Liver (tissue), 9 donors: ENCODE measurements around the gene DIP2C. TPM values are rescaled to one million over a fixed set of nuclear protein-coding genes. Genes with fewer than 3 reads are reported as not detected.

Experiments
- DNase-seq: peaks from one replicate; pipeline ENCODE4 v3.0.0-alpha.2; 2017; ENCODE audit warnings: low spot score
- H3K27ac ChIP-seq, 2 donors: one replicate each; pipeline ENCODE4 v1.7.0; 2013; ENCODE audit warnings: inconsistent platforms in 2 of 2, low read length in 2 of 2, control low read depth in 1 of 2, low read depth in 1 of 2, mild to moderate bottlenecking in 1 of 2
- H3K27me3 ChIP-seq, 4 donors: one replicate each; pipeline versions ENCODE4 v1.6.1 to v1.7.0; 2013; ENCODE audit warnings: low read length in 3 of 4, inconsistent platforms in 1 of 4, mild to moderate bottlenecking in 1 of 4, moderate library complexity in 1 of 4; ENCODE audit not compliant: control insufficient read depth in 4 of 4, insufficient read depth in 4 of 4
- H3K36me3 ChIP-seq, 4 donors: one replicate each; pipeline versions ENCODE4 v1.6.1 to v1.7.0; 2013; ENCODE audit warnings: low read length in 3 of 4, mild to moderate bottlenecking in 3 of 4, low read depth in 1 of 4, moderate library complexity in 1 of 4; ENCODE audit not compliant: control insufficient read depth in 4 of 4, insufficient read depth in 3 of 4
- H3K4me1 ChIP-seq, 4 donors: one replicate each; pipeline versions ENCODE4 v1.6.1 to v1.7.0; 2013; ENCODE audit warnings: low read length in 3 of 4, mild to moderate bottlenecking in 3 of 4, moderate library complexity in 1 of 4; ENCODE audit not compliant: control insufficient read depth in 4 of 4, insufficient read depth in 4 of 4
- H3K4me3 ChIP-seq, 3 donors: one replicate each; pipeline versions ENCODE4 v1.6.1 to v1.7.0; 2013; ENCODE audit warnings: low read length in 3 of 3, control low read depth in 1 of 3, low read depth in 1 of 3, mild to moderate bottlenecking in 1 of 3
- H3K9ac ChIP-seq, 2 donors: one replicate each; pipeline ENCODE4 v1.7.0; 2013; ENCODE audit warnings: low read length in 2 of 2, mild to moderate bottlenecking in 2 of 2, moderate library complexity in 2 of 2, control low read depth in 1 of 2, low read depth in 1 of 2
- H3K9me3 ChIP-seq, 4 donors: one replicate each; pipeline versions ENCODE4 v1.6.1 to v1.7.0; 2013; ENCODE audit warnings: low read length in 3 of 4; ENCODE audit not compliant: control insufficient read depth in 4 of 4
- EGR1 ChIP-seq, 2 donors: IDR thresholded peaks; 2 replicates each; pipeline ENCODE4 v1.6.1; 2016 to 2018; ENCODE audit warnings: antibody characterized with exemption in 2 of 2, low read depth in 2 of 2
- FOXA1 ChIP-seq: IDR thresholded peaks from 2 replicates; pipeline ENCODE4 v1.6.1; 2016; ENCODE audit warnings: antibody characterized with exemption
- FOXA2 ChIP-seq: IDR thresholded peaks from 2 replicates; pipeline ENCODE4 v1.6.1; 2016; ENCODE audit warnings: antibody characterized with exemption
- GABPA ChIP-seq, 2 donors: IDR thresholded peaks in 1 of 2; conservative IDR thresholded peaks in 1 of 2; 2 replicates each; pipeline ENCODE4 v1.6.1; 2016; ENCODE audit warnings: antibody characterized with exemption in 2 of 2, mild to moderate bottlenecking in 1 of 2, moderate library complexity in 1 of 2
- HNF4A ChIP-seq, 2 donors: conservative IDR thresholded peaks; 2 replicates each; pipeline ENCODE4 v1.6.1; 2016; ENCODE audit warnings: antibody characterized with exemption in 2 of 2, mild to moderate bottlenecking in 2 of 2
- HNF4G ChIP-seq: IDR thresholded peaks from 2 replicates; pipeline ENCODE4 v1.6.1; 2016; ENCODE audit warnings: antibody characterized with exemption
- JUND ChIP-seq, 2 donors: IDR thresholded peaks; 2 replicates each; pipeline ENCODE4 v1.6.1; 2016; ENCODE audit warnings: antibody characterized with exemption in 2 of 2
- NR2F2 ChIP-seq: IDR thresholded peaks from 2 replicates; pipeline ENCODE4 v1.6.1; 2016; ENCODE audit warnings: antibody characterized with exemption
- RAD21 ChIP-seq, 2 donors: IDR thresholded peaks; 2 replicates each; pipeline ENCODE4 v1.6.1; 2016; ENCODE audit warnings: antibody characterized with exemption in 2 of 2, mild to moderate bottlenecking in 2 of 2
- RXRA ChIP-seq, 2 donors: IDR thresholded peaks; 2 replicates each; pipeline ENCODE4 v1.6.1; 2017 to 2018; ENCODE audit warnings: antibody characterized with exemption in 2 of 2, mild to moderate bottlenecking in 1 of 2
- SP1 ChIP-seq: IDR thresholded peaks from 2 replicates; pipeline ENCODE4 v1.6.1; 2018; ENCODE audit warnings: antibody characterized with exemption, mild to moderate bottlenecking
- TAF1 ChIP-seq: conservative IDR thresholded peaks from 2 replicates; pipeline ENCODE4 v1.6.1; 2016; ENCODE audit warnings: antibody characterized with exemption, mild to moderate bottlenecking
- YY1 ChIP-seq: IDR thresholded peaks from 2 replicates; pipeline ENCODE4 v1.6.1; 2016; ENCODE audit warnings: antibody characterized with exemption, mild to moderate bottlenecking
- WGBS: extraction: QIAGEN DNeasy Blood & Tissue Kit; methylation state at CpG from one replicate; pipeline ENCODE4 v1.1.7; 2013; 5-methylcytosine and 5-hydroxymethylcytosine counted together
- polyA plus RNA-seq, 2 donors: library from polyadenylated mRNA; stranded (reverse) in 1 of 2; unstranded in 1 of 2; fragments of 200-250 nt in 1 of 2; fragments of >200 nt in 1 of 2; fragmentation: Nextera tagmentation in 1 of 2; extraction: Ambion mirVana in 1 of 2; gene quantifications; one replicate each; pipeline versions ENCODE4 v1.2.1 to v1.2.3, GENCODE V29; 2013 to 2015
- total RNA-seq, 2 donors: library from RNA; depleted of rRNA; stranded (reverse); fragments of >200 nt; gene quantifications; one replicate each; pipeline ENCODE4 v1.2.3, GENCODE V29; 2014
- TF ChIP-seq, protein P1 (sequence below): IDR thresholded peaks from 2 replicates; pipeline ENCODE4 v1.6.1; 2016; ENCODE audit warnings: antibody characterized with exemption
- TF ChIP-seq, protein P2 (sequence below): IDR thresholded peaks from 2 replicates; pipeline ENCODE4 v1.6.1; 2016; ENCODE audit warnings: antibody characterized with exemption
- TF ChIP-seq, protein P3 (sequence below): fragments of 150-350 bp; IDR thresholded peaks from 2 replicates; pipeline ENCODE4 v1.5.1; 2017; ENCODE audit warnings: improper control_type of control experiment, low read depth, low read length; ENCODE audit not compliant: missing input control
- TF ChIP-seq, protein P4 (sequence below): IDR thresholded peaks from 2 replicates; pipeline ENCODE4 v1.6.1; 2016; ENCODE audit warnings: antibody characterized with exemption
- donor health status: healthy.
- donor health status: healthy.
- donor health status: healthy.
- donor health status: healthy.
- donor health status: healthy.

Gene DIP2C
- total and polyA plus RNA-seq, 4 donors: 4.2 to 12.2 (median 5.7) TPM

DNA sequence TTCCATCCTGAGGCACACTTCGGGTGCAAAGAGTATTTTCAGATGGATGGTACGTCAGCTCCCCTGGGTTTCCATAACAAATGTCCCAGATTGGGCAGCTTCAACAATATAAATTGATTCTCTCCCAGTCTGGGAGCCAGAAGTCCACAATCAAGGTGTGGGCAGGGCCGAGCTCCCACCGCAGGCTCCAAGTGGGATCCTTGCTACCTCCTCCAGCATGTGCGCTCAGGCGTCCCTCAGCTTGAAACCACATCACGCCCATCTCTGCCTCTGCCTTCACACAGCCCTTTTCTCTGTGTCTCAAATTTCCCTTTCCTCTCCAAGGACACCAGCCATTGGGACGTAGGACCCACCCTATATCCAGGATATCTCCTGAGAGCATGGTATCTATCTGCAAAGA, 153.5 kb downstream of the DIP2C start:
- Histone ChIP-seq H3K4me3 (no peak overlapping the region), H3K9me3 (no peaks in the 10 kb centered on the region), H3K27me3 (no peaks in the 10 kb centered on the region), H3K36me3 (no peaks in the 10 kb centered on the region), H3K9ac (no peak overlapping the region), H3K4me1 (no peaks in the 10 kb centered on the region), H3K27ac (no peak overlapping the region)
- DNase-seq: no peak
- TF ChIP-seq HNF4A (conservative IDR thresholded peaks at IDR 0.05): no peak
- TF ChIP-seq EGR1 (IDR thresholded peaks at IDR 0.05; ENCODE audit: low read depth in 2 of 2): no peak
- TF ChIP-seq, protein P1, sequence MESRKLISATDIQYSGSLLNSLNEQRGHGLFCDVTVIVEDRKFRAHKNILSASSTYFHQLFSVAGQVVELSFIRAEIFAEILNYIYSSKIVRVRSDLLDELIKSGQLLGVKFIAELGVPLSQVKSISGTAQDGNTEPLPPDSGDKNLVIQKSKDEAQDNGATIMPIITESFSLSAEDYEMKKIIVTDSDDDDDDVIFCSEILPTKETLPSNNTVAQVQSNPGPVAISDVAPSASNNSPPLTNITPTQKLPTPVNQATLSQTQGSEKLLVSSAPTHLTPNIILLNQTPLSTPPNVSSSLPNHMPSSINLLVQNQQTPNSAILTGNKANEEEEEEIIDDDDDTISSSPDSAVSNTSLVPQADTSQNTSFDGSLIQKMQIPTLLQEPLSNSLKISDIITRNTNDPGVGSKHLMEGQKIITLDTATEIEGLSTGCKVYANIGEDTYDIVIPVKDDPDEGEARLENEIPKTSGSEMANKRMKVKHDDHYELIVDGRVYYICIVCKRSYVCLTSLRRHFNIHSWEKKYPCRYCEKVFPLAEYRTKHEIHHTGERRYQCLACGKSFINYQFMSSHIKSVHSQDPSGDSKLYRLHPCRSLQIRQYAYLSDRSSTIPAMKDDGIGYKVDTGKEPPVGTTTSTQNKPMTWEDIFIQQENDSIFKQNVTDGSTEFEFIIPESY: no peak
- TF ChIP-seq, protein P2, sequence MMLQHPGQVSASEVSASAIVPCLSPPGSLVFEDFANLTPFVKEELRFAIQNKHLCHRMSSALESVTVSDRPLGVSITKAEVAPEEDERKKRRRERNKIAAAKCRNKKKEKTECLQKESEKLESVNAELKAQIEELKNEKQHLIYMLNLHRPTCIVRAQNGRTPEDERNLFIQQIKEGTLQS: no peak
- no peak for TF ChIP-seq YY1
- no peak for TF ChIP-seq TAF1
- TF ChIP-seq, protein P3, sequence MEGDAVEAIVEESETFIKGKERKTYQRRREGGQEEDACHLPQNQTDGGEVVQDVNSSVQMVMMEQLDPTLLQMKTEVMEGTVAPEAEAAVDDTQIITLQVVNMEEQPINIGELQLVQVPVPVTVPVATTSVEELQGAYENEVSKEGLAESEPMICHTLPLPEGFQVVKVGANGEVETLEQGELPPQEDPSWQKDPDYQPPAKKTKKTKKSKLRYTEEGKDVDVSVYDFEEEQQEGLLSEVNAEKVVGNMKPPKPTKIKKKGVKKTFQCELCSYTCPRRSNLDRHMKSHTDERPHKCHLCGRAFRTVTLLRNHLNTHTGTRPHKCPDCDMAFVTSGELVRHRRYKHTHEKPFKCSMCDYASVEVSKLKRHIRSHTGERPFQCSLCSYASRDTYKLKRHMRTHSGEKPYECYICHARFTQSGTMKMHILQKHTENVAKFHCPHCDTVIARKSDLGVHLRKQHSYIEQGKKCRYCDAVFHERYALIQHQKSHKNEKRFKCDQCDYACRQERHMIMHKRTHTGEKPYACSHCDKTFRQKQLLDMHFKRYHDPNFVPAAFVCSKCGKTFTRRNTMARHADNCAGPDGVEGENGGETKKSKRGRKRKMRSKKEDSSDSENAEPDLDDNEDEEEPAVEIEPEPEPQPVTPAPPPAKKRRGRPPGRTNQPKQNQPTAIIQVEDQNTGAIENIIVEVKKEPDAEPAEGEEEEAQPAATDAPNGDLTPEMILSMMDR: no peak
- TF ChIP-seq, protein P4, sequence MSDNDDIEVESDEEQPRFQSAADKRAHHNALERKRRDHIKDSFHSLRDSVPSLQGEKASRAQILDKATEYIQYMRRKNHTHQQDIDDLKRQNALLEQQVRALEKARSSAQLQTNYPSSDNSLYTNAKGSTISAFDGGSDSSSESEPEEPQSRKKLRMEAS: no peak
- no peak for TF ChIP-seq RXRA (IDR thresholded peaks at IDR 0.05)
- TF ChIP-seq GABPA (IDR thresholded peaks at IDR 0.05 in 1 of 2, conservative IDR thresholded peaks at IDR 0.05 in 1 of 2): no peak
- TF ChIP-seq RAD21 (IDR thresholded peaks at IDR 0.05): no peak
- no peak for TF ChIP-seq FOXA1
- TF ChIP-seq NR2F2: no peak
- TF ChIP-seq FOXA2: no peak
- no peak for TF ChIP-seq JUND (IDR thresholded peaks at IDR 0.05)
- no peak for TF ChIP-seq HNF4G
- TF ChIP-seq SP1: no peak
- 95% methylated on average over 8 of the region's 8 CpGs for WGBS

DNA sequence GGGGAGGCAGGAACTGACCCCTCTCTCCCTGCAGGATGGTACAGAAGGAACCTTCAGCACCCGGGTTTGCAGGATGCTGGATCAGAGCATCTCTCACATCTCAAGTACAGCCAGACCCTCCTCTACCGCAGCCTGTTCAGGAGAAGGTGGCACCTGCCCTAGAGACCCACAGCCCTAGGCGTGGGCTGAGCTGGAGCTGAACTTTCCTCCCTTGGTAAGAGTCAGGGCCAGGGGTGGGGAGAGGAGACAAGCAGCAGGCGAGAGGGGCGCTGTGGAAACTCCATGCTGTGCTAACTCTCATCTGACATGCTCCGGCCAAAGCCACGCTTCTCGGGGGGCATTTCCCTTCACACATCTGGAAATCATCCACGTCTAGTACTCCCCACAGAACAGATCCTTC, 154.4 kb downstream of the DIP2C start:
- no peaks in the 10 kb centered on the region for H3K36me3 ChIP-seq
- H3K9me3 ChIP-seq: no peaks in the 10 kb centered on the region
- DNase-seq: no peak
- H3K9ac ChIP-seq: no peak overlapping the region
- TF ChIP-seq, protein P4: no peak
- TF ChIP-seq YY1 (no peak), HNF4A (conservative IDR thresholded peaks at IDR 0.05) (no peak), JUND (IDR thresholded peaks at IDR 0.05) (no peak), NR2F2 (no peak), HNF4G (no peak), TAF1 (no peak), RXRA (IDR thresholded peaks at IDR 0.05) (no peak), FOXA1 (no peak)
- TF ChIP-seq, protein P2: no peak
- TF ChIP-seq, protein P3: no peak
- TF ChIP-seq, protein P1: no peak
- H3K27ac ChIP-seq: no peak overlapping the region
- H3K27me3 ChIP-seq: no peaks in the 10 kb centered on the region
- no peak overlapping the region for H3K4me3 ChIP-seq
- WGBS: 96% methylated on average over 9 of the region's 9 CpGs
- H3K4me1 ChIP-seq: no peaks in the 10 kb centered on the region
